GM23248 (cell line): ENCODE results near the gene KCTD2. TPM values are rescaled to one million over a fixed set of nuclear protein-coding genes. Genes with fewer than 3 reads are reported as not detected.
"Not testable (repeated sequence)": the region's sequence is repeated elsewhere in the genome, so short reads cannot be mapped to it uniquely, and the experiment has no call there.

Source experiments
- DNase-seq: peaks from one replicate; pipeline ENCODE4 v3.0.0-alpha.2; 2015
- H2AFZ ChIP-seq: fragments of 200-600 bp; sonication (generic); 2 replicates; pipeline ENCODE4 v1.6.1; 2016; ENCODE audit warnings: antibody characterized with exemption
- H3F3A ChIP-seq: fragments of 200-600 bp; sonication (generic); 2 replicates; pipeline ENCODE4 v1.6.1; 2016; ENCODE audit warnings: mild to moderate bottlenecking, antibody characterized with exemption, mixed run types; ENCODE audit not compliant: insufficient read depth
- H3K27ac ChIP-seq: fragments of 200-600 bp; sonication (generic); 2 replicates; pipeline ENCODE4 v1.5.1; 2016; ENCODE audit warnings: mild to moderate bottlenecking
- H3K27me3 ChIP-seq: fragments of 200-600 bp; sonication (generic); replicated peaks from 2 replicates; pipeline ENCODE4 v1.6.1; 2016; ENCODE audit warnings: mild to moderate bottlenecking; ENCODE audit not compliant: insufficient read depth
- H3K36me3 ChIP-seq: fragments of 200-600 bp; sonication (generic); 2 replicates; pipeline ENCODE4 v1.6.1; 2016; ENCODE audit warnings: low read depth, mild to moderate bottlenecking
- H3K4me1 ChIP-seq: fragments of 200-600 bp; sonication (generic); 2 replicates; pipeline ENCODE4 v1.6.1; 2016; ENCODE audit warnings: mild to moderate bottlenecking; ENCODE audit not compliant: insufficient read depth
- H3K4me2 ChIP-seq: fragments of 200-600 bp; sonication (generic); one replicate; pipeline ENCODE4 v1.6.1; 2016; ENCODE audit warnings: mild to moderate bottlenecking; ENCODE audit not compliant: unreplicated experiment
- H3K4me3 ChIP-seq: fragments of 200-600 bp; sonication (generic); 2 replicates; pipeline ENCODE4 v1.5.1; 2016; ENCODE audit warnings: mild to moderate bottlenecking
- H3K79me2 ChIP-seq: fragments of 200-600 bp; sonication (generic); 2 replicates; pipeline ENCODE4 v1.6.1; 2016; ENCODE audit warnings: mild to moderate bottlenecking; ENCODE audit not compliant: insufficient read depth
- H3K9ac ChIP-seq: fragments of 200-600 bp; sonication (generic); 2 replicates; pipeline ENCODE4 v1.6.1; 2016; ENCODE audit warnings: mild to moderate bottlenecking
- H3K9me2 ChIP-seq: fragments of 200-600 bp; sonication (generic); 2 replicates; pipeline ENCODE4 v1.6.1; 2016; ENCODE audit warnings: mixed run types, mild to moderate bottlenecking, moderate library complexity; ENCODE audit not compliant: insufficient read depth
- H3K9me3 ChIP-seq: fragments of 200-600 bp; sonication (generic); one replicate; pipeline ENCODE4 v1.6.1; 2017; ENCODE audit warnings: low read depth
- H4K20me1 ChIP-seq: fragments of 200-600 bp; sonication (generic); 2 replicates; pipeline ENCODE4 v1.6.0; 2016; ENCODE audit not compliant: insufficient read depth
- EZH2 ChIP-seq: fragments of 200-600 bp; sonication (generic); IDR thresholded peaks from 2 replicates; pipeline ENCODE4 v1.6.1; 2018; ENCODE audit warnings: antibody characterized with exemption, mild to moderate bottlenecking; ENCODE audit not compliant: insufficient read depth, poor library complexity, severe bottlenecking
- EZH2phosphoT487 ChIP-seq: fragments of 200-600 bp; sonication (generic); IDR thresholded peaks from 2 replicates; pipeline ENCODE4 v1.6.1; 2018; ENCODE audit warnings: antibody characterized with exemption, moderate library complexity, mild to moderate bottlenecking, low read depth; ENCODE audit not compliant: insufficient read depth
- WGBS, 2 experiments: methylation state at CpG; one replicate each; pipeline ENCODE4 v1.1.6; 2015 to 2017; ENCODE audit warnings: low lambda C conversion rate in 2 of 2, low coverage in 1 of 2; ENCODE audit errors: missing lambda C conversion rate in 2 of 2; 5-methylcytosine and 5-hydroxymethylcytosine counted together
- in situ Hi-C: fragments of 300-500 bp; cut with MboI; formaldehyde crosslinking; loops from 2 replicates; pipeline ENCODE4 v1.15.0; 2020
- polyA plus RNA-seq: library from polyadenylated mRNA; unstranded; fragments of >200 nt; fragmentation: Nextera tagmentation; extraction: Ambion mirVana; gene quantifications from 2 replicates; pipeline ENCODE4 v1.2.1, GENCODE V29; 2016
- total RNA-seq: library from RNA; depleted of rRNA; stranded (reverse); fragments of >200 nt; shearing (Covaris generic); gene quantifications from 2 replicates; pipeline ENCODE4 v1.2.3, GENCODE V29; 2014

The KCTD2 gene
- total and polyA plus RNA-seq, 2 experiments from 2014 or later, result 6.5 to 19.9 TPM

DNA sequence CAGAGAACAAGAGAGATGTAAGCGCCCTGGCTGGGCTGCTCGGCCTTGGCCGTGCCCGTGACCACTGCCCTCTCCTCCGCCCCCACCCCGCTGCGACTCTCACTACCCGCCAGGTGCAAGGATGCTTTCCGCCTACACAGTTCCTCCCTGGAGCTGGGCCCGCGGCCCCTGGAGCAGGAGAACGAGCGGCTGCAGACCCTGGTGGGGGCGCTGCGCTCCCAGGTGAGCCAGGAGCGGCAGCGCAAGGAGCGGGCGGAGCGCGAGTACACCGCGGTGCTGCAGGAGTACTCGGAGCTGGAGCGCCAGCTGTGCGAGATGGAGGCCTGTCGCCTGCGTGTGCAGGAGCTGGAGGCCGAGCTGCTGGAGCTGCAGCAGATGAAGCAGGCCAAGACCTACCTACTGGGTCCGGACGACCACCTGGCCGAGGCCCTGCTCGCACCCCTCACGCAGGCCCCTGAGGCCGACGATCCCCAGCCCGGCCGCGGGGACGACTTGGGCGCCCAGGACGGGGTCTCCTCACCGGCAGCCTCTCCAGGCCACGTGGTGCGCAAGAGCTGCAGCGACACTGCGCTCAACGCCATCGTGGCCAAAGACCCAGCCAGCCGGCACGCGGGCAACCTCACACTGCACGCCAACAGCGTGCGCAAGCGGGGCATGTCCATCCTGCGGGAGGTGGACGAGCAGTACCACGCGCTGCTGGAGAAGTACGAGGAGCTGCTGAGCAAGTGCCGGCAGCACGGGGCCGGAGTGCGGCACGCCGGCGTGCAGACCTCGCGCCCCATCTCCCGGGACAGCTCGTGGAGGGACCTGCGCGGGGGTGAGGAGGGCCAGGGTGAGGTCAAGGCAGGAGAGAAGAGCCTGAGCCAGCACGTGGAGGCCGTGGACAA is 43.7 kb upstream of the KCTD2 start:
- Histone ChIP-seq H3K4me1 (no peaks in the 10 kb centered on the region), H3K9me3 (no peaks in the 10 kb centered on the region), H3K36me3 (peaks cover 3% of the 10 kb centered on the region; the same call in 1 of the 2 replicates), H2AFZ (no peak overlapping the region), H3K79me2 (peaks cover 15% of the 10 kb centered on the region), H3K4me3 (no peak overlapping the region), H3K9me2 (no peaks in the 10 kb centered on the region), H3K9ac (no peak overlapping the region), H4K20me1 (no peaks in the 10 kb centered on the region), H3F3A (no peaks in the 10 kb centered on the region), H3K4me2 (no peak overlapping the region), H3K27me3 (no peaks in the 10 kb centered on the region), H3K27ac (no peak overlapping the region)
- no peak for DNase-seq
- 92 to 95% methylated on average over 53 to 76 of the region's 76 CpGs for WGBS, 2 experiments
- in situ Hi-C loops, result no loop called here
- TF ChIP-seq EZH2 (no peak), EZH2phosphoT487 (no peak)

DNA sequence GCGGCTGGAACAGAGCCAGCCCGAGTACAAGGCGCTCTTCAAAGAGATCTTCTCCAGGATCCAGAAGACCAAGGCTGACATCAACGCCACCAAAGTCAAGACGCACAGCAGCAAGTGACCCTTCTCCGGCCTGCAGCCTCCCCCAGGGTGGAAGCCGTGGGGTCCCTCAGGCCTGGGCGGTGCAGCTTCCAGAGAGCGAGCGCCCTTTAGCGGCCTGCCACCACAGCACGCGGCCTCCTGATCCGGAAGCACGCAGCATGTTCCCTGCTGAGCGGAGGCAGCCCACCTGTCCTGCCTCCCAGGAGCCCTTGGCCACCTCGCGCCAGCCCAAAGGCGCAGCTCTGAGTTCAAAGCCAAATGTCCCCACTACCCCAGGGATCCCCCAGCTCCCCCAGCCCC is 43.1 kb upstream of the KCTD2 start:
- in situ Hi-C loops, result no loop called here
- Histone ChIP-seq H2AFZ (no peak overlapping the region), H4K20me1 (no peaks in the 10 kb centered on the region), H3F3A (no peaks in the 10 kb centered on the region), H3K36me3 (peaks cover 3% of the 10 kb centered on the region; the same call in 1 of the 2 replicates), H3K79me2 (peaks cover 9% of the 10 kb centered on the region), H3K27ac (no peak overlapping the region), H3K4me3 (no peak overlapping the region), H3K9me2 (no peaks in the 10 kb centered on the region), H3K9ac (no peak overlapping the region), H3K4me2 (no peak overlapping the region), H3K9me3 (no peaks in the 10 kb centered on the region), H3K27me3 (no peaks in the 10 kb centered on the region), H3K4me1 (no peaks in the 10 kb centered on the region)
- TF ChIP-seq EZH2phosphoT487, result no peak
- no peak for TF ChIP-seq EZH2
- WGBS, 2 experiments, result 93 to 95% methylated on average over 9 to 19 of the region's 19 CpGs
- DNase-seq, result no peak

- Histone ChIP-seq H3K4me1 (no peaks in the 10 kb centered on the region), H3F3A (no peaks in the 10 kb centered on the region), H3K9ac (no peak overlapping the region), H3K4me3 (no peak overlapping the region), H3K9me2 (no peaks in the 10 kb centered on the region), H3K9me3 (no peaks in the 10 kb centered on the region), H2AFZ (no peak overlapping the region), H3K27me3 (no peaks in the 10 kb centered on the region), H3K36me3 (peaks cover 3% of the 10 kb centered on the region; the same call in 1 of the 2 replicates), H3K79me2 (peaks cover 7% of the 10 kb centered on the region; the same call in 1 of the 2 replicates), H3K27ac (no peak overlapping the region), H4K20me1 (no peaks in the 10 kb centered on the region), H3K4me2 (no peak overlapping the region)
- DNase-seq, result no peak
- 96 to 100% methylated on average over 2 to 3 of the region's 3 CpGs for WGBS, 2 experiments
- in situ Hi-C loops, result no loop called here
- TF ChIP-seq EZH2 (no peak), EZH2phosphoT487 (no peak)
These were observed 42.7 kb upstream of the KCTD2 start for GRCh38 chr17:75004371-75004770.

DNA sequence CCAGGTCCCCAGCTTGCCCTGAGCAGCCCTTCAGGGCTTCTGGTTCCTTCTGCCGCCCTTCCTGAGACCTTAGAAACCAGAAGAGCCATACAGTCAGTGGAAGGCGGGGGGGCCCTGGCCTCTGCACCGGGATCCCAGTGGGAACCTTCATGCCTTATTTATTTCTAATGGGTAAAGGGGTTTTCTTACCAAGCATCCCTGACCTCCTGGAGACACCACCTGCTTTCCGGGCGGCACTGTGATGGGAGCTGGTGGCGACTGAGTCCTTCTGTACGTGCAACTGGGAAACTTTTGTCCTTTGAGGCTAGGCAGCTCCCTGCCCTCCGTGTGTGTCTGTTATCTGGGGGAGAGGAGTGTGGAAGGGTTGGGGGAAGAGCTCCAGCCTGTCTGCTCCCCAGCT is 41.7 kb upstream of the KCTD2 start:
- Histone ChIP-seq H3K27ac (no peak overlapping the region), H3K9me2 (no peaks in the 10 kb centered on the region), H2AFZ (no peak overlapping the region), H3K27me3 (no peaks in the 10 kb centered on the region), H3K4me2 (no peak overlapping the region), H3K4me3 (no peak overlapping the region), H3F3A (no peaks in the 10 kb centered on the region), H3K9ac (no peak overlapping the region), H3K9me3 (no peaks in the 10 kb centered on the region), H3K4me1 (no peaks in the 10 kb centered on the region), H4K20me1 (no peaks in the 10 kb centered on the region), H3K36me3 (no peaks in the 10 kb centered on the region; the same call in 1 of the 2 replicates), H3K79me2 (no peaks in the 10 kb centered on the region)
- 77 to 89% methylated on average over 8 of the region's 8 CpGs for WGBS, 2 experiments
- in situ Hi-C loops, result no loop called here
- DNase-seq, result no peak
- TF ChIP-seq EZH2 (no peak), EZH2phosphoT487 (no peak)

GRCh38 chr17:75006084-75006483 is 40.9 kb upstream of the KCTD2 start:
- in situ Hi-C loops, H3K4me1 ChIP-seq, DNase-seq, H3K27me3 ChIP-seq, H3K4me3 ChIP-seq, H4K20me1 ChIP-seq, H3K4me2 ChIP-seq, H3K9ac ChIP-seq, H3F3A ChIP-seq, H2AFZ ChIP-seq, H3K79me2 ChIP-seq, H3K27ac ChIP-seq, H3K9me2 ChIP-seq, H3K36me3 ChIP-seq, H3K9me3 ChIP-seq: not testable (repeated sequence)
- WGBS, 2 experiments, result 86% methylated on average over 6 of the region's 6 CpGs
